Esophagus (tissue), 2 donors: ENCODE results near the gene MARCO. TPM values are rescaled to one million over a fixed set of nuclear protein-coding genes. Genes with fewer than 3 reads are reported as not detected.

ENCODE experiments used
- H3K27ac ChIP-seq, 2 donors: one replicate each; pipeline ENCODE4 v1.5.1; 2013; ENCODE audit warnings: low read depth in 2 of 2, mild to moderate bottlenecking in 2 of 2, inconsistent platforms in 1 of 2, low read length in 1 of 2, moderate library complexity in 1 of 2
- H3K27me3 ChIP-seq, 2 donors: one replicate each; pipeline ENCODE4 v1.6.1; 2013; ENCODE audit warnings: low read length in 2 of 2, control low read depth in 1 of 2, mild to moderate bottlenecking in 1 of 2; ENCODE audit not compliant: insufficient read depth in 2 of 2, control insufficient read depth in 1 of 2
- H3K36me3 ChIP-seq, 2 donors: one replicate each; pipeline ENCODE4 v1.6.1; 2013; ENCODE audit warnings: low read length in 1 of 2; ENCODE audit not compliant: control insufficient read depth in 2 of 2, insufficient read depth in 2 of 2
- H3K4me1 ChIP-seq, 2 donors: one replicate each; pipeline ENCODE4 v1.6.1; 2013; ENCODE audit warnings: low read length in 1 of 2; ENCODE audit not compliant: control insufficient read depth in 2 of 2, insufficient read depth in 2 of 2
- H3K4me3 ChIP-seq, 2 donors: one replicate each; pipeline ENCODE4 v1.5.1; 2013; ENCODE audit warnings: low read length in 2 of 2, mild to moderate bottlenecking in 2 of 2, low read depth in 1 of 2, moderate library complexity in 1 of 2
- H3K9me3 ChIP-seq, 2 donors: one replicate each; pipeline ENCODE4 v1.6.1; 2013; ENCODE audit warnings: mild to moderate bottlenecking in 2 of 2, low read depth in 1 of 2, low read length in 1 of 2, moderate library complexity in 1 of 2; ENCODE audit not compliant: control insufficient read depth in 2 of 2, insufficient read depth in 1 of 2
- WGBS, 2 donors: extraction: QIAGEN DNeasy Blood & Tissue Kit; methylation state at CpG; one replicate each; pipeline ENCODE4 v1.1.7; 2013; 5-methylcytosine and 5-hydroxymethylcytosine counted together
- polyA plus RNA-seq, 2 donors: library from polyadenylated mRNA; stranded (reverse); fragments of 200-250 nt; gene quantifications; one replicate each; pipeline ENCODE4 v1.2.3, GENCODE V29; 2013
- donor health status: healthy with polysubstance abuse.
- donor health status: Bipolar disorder and iron deficiency.

Gene MARCO
- polyA plus RNA-seq, 2 donors, result 0.18 to 1.9 TPM

- H3K27me3 ChIP-seq, result no peaks in the 10 kb centered on the region
- H3K4me1 ChIP-seq, result no peaks in the 10 kb centered on the region
- H3K36me3 ChIP-seq, result no peaks in the 10 kb centered on the region
- WGBS, 2 donors, result 50 to 55% methylated on average over 5 of the region's 5 CpGs
- no peak overlapping the region for H3K27ac ChIP-seq
- no peaks in the 10 kb centered on the region for H3K9me3 ChIP-seq
- no peak overlapping the region for H3K4me3 ChIP-seq
These were observed 30.7 kb upstream of the MARCO start for GRCh38 chr2:118911166-118911856.

- H3K27ac ChIP-seq, result no peak overlapping the region
- no peaks in the 10 kb centered on the region for H3K9me3 ChIP-seq
- no peaks in the 10 kb centered on the region for H3K27me3 ChIP-seq
- no peaks in the 10 kb centered on the region for H3K36me3 ChIP-seq
- 72 to 80% methylated on average over 8 of the region's 8 CpGs for WGBS, 2 donors
- no peak overlapping the region for H3K4me3 ChIP-seq
- H3K4me1 ChIP-seq, result no peaks in the 10 kb centered on the region
These were observed 30.1 kb upstream of the MARCO start for GRCh38 chr2:118911936-118912335.

DNA sequence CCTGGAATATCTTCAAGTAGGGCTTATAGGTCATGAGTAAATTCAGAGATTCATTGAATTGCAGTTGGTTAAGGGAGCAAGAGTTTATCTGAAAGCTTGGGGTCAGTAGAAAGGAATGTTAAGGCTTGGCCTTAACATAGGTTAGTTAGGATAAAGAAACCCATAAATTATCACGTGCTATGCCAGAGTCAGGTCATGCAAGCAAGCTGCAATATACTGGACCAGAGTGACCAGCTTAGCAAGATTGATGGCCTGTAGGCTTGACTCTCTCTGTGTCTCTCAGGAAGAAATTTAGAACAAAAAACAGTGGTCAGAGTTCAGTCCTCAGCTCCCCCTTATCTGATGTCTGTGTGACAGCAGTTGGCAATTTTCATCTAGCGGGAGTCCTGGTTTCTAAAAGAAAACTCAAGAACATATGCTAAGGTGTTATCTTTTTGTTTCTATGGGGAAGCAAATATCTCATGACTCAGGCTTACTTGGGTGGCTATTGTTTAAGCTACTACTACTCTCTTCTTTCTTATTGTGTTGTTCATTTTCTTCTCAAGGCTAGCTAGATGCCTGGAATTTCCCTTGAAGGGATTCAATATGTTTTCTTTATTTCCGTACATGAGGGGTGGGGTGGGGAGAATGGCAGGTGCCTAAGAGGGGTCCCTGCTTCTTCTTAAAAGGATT is 28.7 kb upstream of the MARCO start:
- Histone ChIP-seq H3K36me3 (no peaks in the 10 kb centered on the region), H3K4me1 (no peaks in the 10 kb centered on the region), H3K27me3 (no peaks in the 10 kb centered on the region), H3K9me3 (no peaks in the 10 kb centered on the region), H3K4me3 (no peak overlapping the region), H3K27ac (peak overlapping the region; percentile 2 to 58)
- 33 to 46% methylated on average over 3 of the region's 3 CpGs for WGBS, 2 donors

- Histone ChIP-seq H3K9me3 (no peaks in the 10 kb centered on the region), H3K4me1 (no peaks in the 10 kb centered on the region), H3K36me3 (no peaks in the 10 kb centered on the region), H3K27me3 (no peaks in the 10 kb centered on the region), H3K4me3 (no peak overlapping the region), H3K27ac (peak overlapping the region; percentile 2 to 58)
- 71 to 75% methylated on average over 3 of the region's 3 CpGs for WGBS, 2 donors
These were observed 28.0 kb upstream of the MARCO start for GRCh38 chr2:118913803-118914645.

- Histone ChIP-seq H3K27ac (no peak overlapping the region), H3K4me3 (no peak overlapping the region), H3K36me3 (no peaks in the 10 kb centered on the region), H3K27me3 (no peaks in the 10 kb centered on the region), H3K4me1 (no peaks in the 10 kb centered on the region), H3K9me3 (no peaks in the 10 kb centered on the region)
- 76 to 77% methylated on average over 9 of the region's 9 CpGs for WGBS, 2 donors
These were observed 27.1 kb upstream of the MARCO start for GRCh38 chr2:118914721-118915453.

DNA sequence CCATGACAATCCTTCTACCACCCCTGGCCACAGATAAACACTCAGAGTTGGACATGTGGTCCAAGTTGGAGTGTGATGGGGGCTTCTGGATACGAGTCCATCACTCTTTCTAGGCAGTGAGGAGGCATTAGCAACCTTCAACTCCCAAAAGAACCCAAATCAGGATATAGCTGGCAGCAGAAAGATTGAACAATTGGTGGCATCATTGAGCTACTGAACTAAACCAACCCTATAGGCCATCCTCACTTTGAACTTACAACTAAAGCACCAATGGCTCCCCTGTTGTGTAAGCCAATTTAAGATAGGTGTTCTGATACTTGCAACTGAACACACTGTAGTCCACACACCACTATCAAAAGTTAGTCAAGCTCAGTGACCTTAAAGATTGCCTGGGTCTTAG is 24.0 kb upstream of the MARCO start:
- WGBS, 2 donors, result 40 to 58% methylated on average over 1 of the region's 1 CpG
- no peak overlapping the region for H3K4me3 ChIP-seq
- H3K36me3 ChIP-seq, result no peaks in the 10 kb centered on the region
- H3K4me1 ChIP-seq, result no peaks in the 10 kb centered on the region
- H3K27me3 ChIP-seq, result peaks cover 0 to 2% of the 10 kb centered on the region in 2 donors
- H3K27ac ChIP-seq, result no peak overlapping the region
- H3K9me3 ChIP-seq, result no peaks in the 10 kb centered on the region

- Histone ChIP-seq H3K36me3 (no peaks in the 10 kb centered on the region), H3K27ac (no peak overlapping the region), H3K27me3 (peaks cover 0 to 2% of the 10 kb centered on the region in 2 donors), H3K4me3 (no peak overlapping the region), H3K4me1 (no peaks in the 10 kb centered on the region), H3K9me3 (no peaks in the 10 kb centered on the region)
- WGBS, 2 donors, result 69 to 73% methylated on average over 7 of the region's 7 CpGs
These were observed 20.3 kb upstream of the MARCO start for GRCh38 chr2:118921646-118922045.

DNA sequence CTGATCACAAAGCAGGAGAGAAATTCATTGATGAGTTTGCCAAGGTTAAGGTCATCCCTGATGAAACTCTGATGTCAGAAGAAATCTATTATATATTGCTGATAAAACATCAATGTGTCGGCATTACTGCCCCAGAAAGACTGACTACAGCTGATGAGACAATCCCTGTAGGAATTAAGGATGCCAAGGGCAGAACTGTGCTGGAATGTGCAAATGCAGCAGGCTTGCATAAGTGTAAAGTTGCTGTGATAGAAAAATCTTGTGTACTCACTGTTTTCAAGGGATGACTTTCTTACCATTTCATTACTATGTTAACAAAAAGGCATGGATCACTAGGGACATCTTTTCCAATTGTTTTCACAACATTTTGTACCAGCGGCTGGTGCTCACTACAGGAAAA is 19.7 kb upstream of the MARCO start:
- H3K27me3 ChIP-seq, result peaks cover 0 to 2% of the 10 kb centered on the region in 2 donors
- no peaks in the 10 kb centered on the region for H3K9me3 ChIP-seq
- no peaks in the 10 kb centered on the region for H3K36me3 ChIP-seq
- no peak overlapping the region for H3K4me3 ChIP-seq
- H3K4me1 ChIP-seq, result no peaks in the 10 kb centered on the region
- H3K27ac ChIP-seq, result no peak overlapping the region
- WGBS, 2 donors, result 75 to 84% methylated on average over 2 of the region's 2 CpGs

DNA sequence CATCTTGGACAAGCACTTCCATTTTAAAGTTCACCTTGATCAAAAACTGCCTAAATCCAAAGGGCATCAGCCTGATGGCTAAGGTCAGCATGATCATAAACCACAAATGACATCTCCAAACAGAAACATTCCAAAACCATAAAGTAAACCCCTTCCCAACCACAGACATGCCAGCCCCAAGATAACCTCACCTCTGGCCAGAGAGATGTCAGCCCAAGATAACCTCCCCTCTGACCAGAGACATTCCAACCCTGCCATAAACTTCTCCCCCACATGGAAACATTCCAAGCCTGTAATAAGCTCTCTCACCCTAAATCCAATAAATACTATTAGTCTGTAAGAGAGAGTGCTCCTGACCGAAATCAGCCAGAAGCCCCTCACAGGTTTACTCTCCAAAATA is 18.6 kb upstream of the MARCO start:
- no peak overlapping the region for H3K27ac ChIP-seq
- no peaks in the 10 kb centered on the region for H3K4me1 ChIP-seq
- H3K9me3 ChIP-seq, result no peaks in the 10 kb centered on the region
- H3K4me3 ChIP-seq, result no peak overlapping the region
- H3K27me3 ChIP-seq, result peaks cover 0 to 2% of the 10 kb centered on the region in 2 donors
- H3K36me3 ChIP-seq, result no peaks in the 10 kb centered on the region
- 76 to 79% methylated on average over 1 of the region's 1 CpG for WGBS, 2 donors
